Adipocyte (in vitro differentiated cells): Measurements from ENCODE around the gene CTSC.

Experiments
- DNase-seq: peaks from one replicate; pipeline ENCODE4 v3.0.0-alpha.2; 2015; ENCODE audit warnings: low read depth
- H3K27me3 ChIP-seq: replicated peaks from 2 replicates; pipeline ENCODE4 v1.7.0; 2013; ENCODE audit warnings: mild to moderate bottlenecking, low read length, moderate library complexity; ENCODE audit not compliant: control insufficient read depth, insufficient read depth
- H3K36me3 ChIP-seq: 2 replicates; pipeline ENCODE4 v1.7.0; 2013; ENCODE audit warnings: low read length, mild to moderate bottlenecking, moderate library complexity; ENCODE audit not compliant: control insufficient read depth, insufficient read depth, severe bottlenecking
- H3K4me1 ChIP-seq: 2 replicates; pipeline ENCODE4 v1.7.0; 2013; ENCODE audit warnings: mild to moderate bottlenecking, low read length, moderate library complexity; ENCODE audit not compliant: control insufficient read depth, insufficient read depth
- H3K4me3 ChIP-seq: 2 replicates; pipeline ENCODE4 v1.7.0; 2013; ENCODE audit warnings: mild to moderate bottlenecking, low read length, moderate library complexity
- H3K9ac ChIP-seq: 2 replicates; pipeline ENCODE4 v1.7.0; 2013; ENCODE audit warnings: mild to moderate bottlenecking, low read length, moderate library complexity
- H3K9me3 ChIP-seq: 2 replicates; pipeline ENCODE4 v1.7.0; 2013; ENCODE audit warnings: mild to moderate bottlenecking, low read length, moderate library complexity; ENCODE audit not compliant: control insufficient read depth

CTSC gene

GRCh38 chr11:88363648-88364065, 26.1 kb upstream of the CTSC start:
- no peaks in the 10 kb centered on the region for H3K27me3 ChIP-seq
- H3K4me1 ChIP-seq = peaks cover 4% of the 10 kb centered on the region
- H3K9me3 ChIP-seq = no peaks in the 10 kb centered on the region
- H3K4me3 ChIP-seq = no peak overlapping the region
- no peak overlapping the region for H3K9ac ChIP-seq
- peak; percentile 20 for DNase-seq
- H3K36me3 ChIP-seq = no peaks in the 10 kb centered on the region

GRCh38 chr11:88363004-88363403, 25.5 kb upstream of the CTSC start:
- Histone ChIP-seq H3K4me1 (peaks cover 5% of the 10 kb centered on the region), H3K36me3 (no peaks in the 10 kb centered on the region), H3K4me3 (no peak overlapping the region), H3K9ac (no peak overlapping the region), H3K27me3 (no peaks in the 10 kb centered on the region), H3K9me3 (no peaks in the 10 kb centered on the region)
- DNase-seq = no peak

- no peak for DNase-seq
- Histone ChIP-seq H3K4me3 (no peak overlapping the region), H3K36me3 (no peaks in the 10 kb centered on the region), H3K27me3 (no peaks in the 10 kb centered on the region), H3K4me1 (peaks cover 16% of the 10 kb centered on the region), H3K9ac (no peak overlapping the region), H3K9me3 (no peaks in the 10 kb centered on the region)
Observed at GRCh38 chr11:88360141-88360540, 22.6 kb upstream of the CTSC start.

GRCh38 chr11:88359541-88359940, 22.0 kb upstream of the CTSC start:
- no peaks in the 10 kb centered on the region for H3K27me3 ChIP-seq
- peaks cover 16% of the 10 kb centered on the region for H3K4me1 ChIP-seq
- no peak for DNase-seq

GRCh38 chr11:88359114-88359513, 21.6 kb upstream of the CTSC start:
- Histone ChIP-seq H3K27me3 (no peaks in the 10 kb centered on the region), H3K4me3 (no peak overlapping the region), H3K9ac (no peak overlapping the region), H3K4me1 (peaks cover 16% of the 10 kb centered on the region), H3K36me3 (no peaks in the 10 kb centered on the region), H3K9me3 (no peaks in the 10 kb centered on the region)
- DNase-seq = no peak

More at GRCh38 chr11:88359541-88359940, 22.0 kb upstream of the CTSC start:
- no peak overlapping the region for H3K9ac ChIP-seq
- no peaks in the 10 kb centered on the region for H3K36me3 ChIP-seq
- no peaks in the 10 kb centered on the region for H3K9me3 ChIP-seq
- H3K4me3 ChIP-seq = no peak overlapping the region

GRCh38 chr11:88358040-88358431, 20.5 kb upstream of the CTSC start:
- H3K9ac ChIP-seq = no peak overlapping the region
- no peaks in the 10 kb centered on the region for H3K36me3 ChIP-seq
- no peaks in the 10 kb centered on the region for H3K9me3 ChIP-seq
- no peaks in the 10 kb centered on the region for H3K27me3 ChIP-seq
- H3K4me3 ChIP-seq = no peak overlapping the region
- H3K4me1 ChIP-seq = peaks cover 13% of the 10 kb centered on the region
- DNase-seq = no peak

GRCh38 chr11:88357323-88358039, 19.9 kb upstream of the CTSC start:
- H3K9me3 ChIP-seq = no peaks in the 10 kb centered on the region
- DNase-seq = peak; percentile 69
- H3K9ac ChIP-seq = peak overlapping the region; percentile 52
- peak overlapping the region; percentile 49 for H3K4me3 ChIP-seq
- no peaks in the 10 kb centered on the region for H3K36me3 ChIP-seq
- H3K4me1 ChIP-seq = peaks cover 13% of the 10 kb centered on the region
- H3K27me3 ChIP-seq = no peaks in the 10 kb centered on the region

- peaks cover 18% of the 10 kb centered on the region for H3K4me1 ChIP-seq
- H3K9ac ChIP-seq = no peak overlapping the region
- no peaks in the 10 kb centered on the region for H3K36me3 ChIP-seq
- no peaks in the 10 kb centered on the region for H3K9me3 ChIP-seq
- DNase-seq = no peak
- H3K27me3 ChIP-seq = no peaks in the 10 kb centered on the region
- no peak overlapping the region for H3K4me3 ChIP-seq
Observed at GRCh38 chr11:88355887-88356286, 18.4 kb upstream of the CTSC start.

GRCh38 chr11:88354912-88355311, 17.4 kb upstream of the CTSC start:
- Histone ChIP-seq H3K9ac (no peak overlapping the region), H3K27me3 (no peaks in the 10 kb centered on the region), H3K4me3 (no peak overlapping the region), H3K9me3 (no peaks in the 10 kb centered on the region), H3K36me3 (no peaks in the 10 kb centered on the region), H3K4me1 (peaks cover 18% of the 10 kb centered on the region)
- DNase-seq = no peak

GRCh38 chr11:88353835-88354496, 16.4 kb upstream of the CTSC start:
- peaks cover 18% of the 10 kb centered on the region for H3K4me1 ChIP-seq
- no peak overlapping the region for H3K4me3 ChIP-seq

GRCh38 chr11:88353386-88353785, 15.8 kb upstream of the CTSC start:
- Histone ChIP-seq H3K4me1 (peaks cover 18% of the 10 kb centered on the region), H3K9ac (no peak overlapping the region), H3K4me3 (no peak overlapping the region), H3K36me3 (no peaks in the 10 kb centered on the region), H3K9me3 (no peaks in the 10 kb centered on the region), H3K27me3 (no peaks in the 10 kb centered on the region)
- no peak for DNase-seq

More at GRCh38 chr11:88353835-88354496, 16.4 kb upstream of the CTSC start:
- no peaks in the 10 kb centered on the region for H3K36me3 ChIP-seq
- peak; percentile 27 for DNase-seq
- no peak overlapping the region for H3K9ac ChIP-seq
- H3K9me3 ChIP-seq = no peaks in the 10 kb centered on the region
- H3K27me3 ChIP-seq = no peaks in the 10 kb centered on the region
